Activated CD4-positive, alpha-beta T cell treated with anti-CD3 and anti-CD28 coated beads for 48 hours (primary cell): ENCODE measurements around the gene DENND2A.
A peak's percentile ranks its signal among the peaks of the same experiment; 100 is the strongest.
"Not testable (repeated sequence)": the region's sequence is repeated elsewhere in the genome, so short reads cannot be mapped to it uniquely, and the experiment has no call there.

Source experiments
- DNase-seq: peaks from one replicate; pipeline ENCODE4 v3.0.0-alpha.2; 2020

DENND2A gene

GRCh38 chr7:140644761-140645160 is 4.1 kb upstream of the DENND2A start:
- DNase-seq, result not testable (repeated sequence)

GRCh38 chr7:140643416-140643815 is 2.8 kb upstream of the DENND2A start:
- DNase-seq, result no peak

GRCh38 chr7:140641524-140642195 is 1.0 kb upstream of the DENND2A start:
- no peak for DNase-seq

GRCh38 chr7:140640060-140640637 is 464 bp downstream of the DENND2A start:
- DNase-seq, result peak; percentile 12

GRCh38 chr7:140639366-140640053 is 1.1 kb downstream of the DENND2A start:
- DNase-seq, result peak; percentile 36

GRCh38 chr7:140638173-140638791 is 2.3 kb downstream of the DENND2A start:
- DNase-seq, result no peak

GRCh38 chr7:140637400-140637799 is 3.2 kb downstream of the DENND2A start:
- no peak for DNase-seq

GRCh38 chr7:140635816-140636215 is 4.8 kb downstream of the DENND2A start:
- no peak for DNase-seq

- no peak for DNase-seq
Measured at GRCh38 chr7:140635345-140635744, 5.3 kb downstream of the DENND2A start.

- DNase-seq, result no peak
Measured at GRCh38 chr7:140631602-140632001, 9.0 kb downstream of the DENND2A start.

GRCh38 chr7:140631021-140631420 is 9.6 kb downstream of the DENND2A start:
- DNase-seq, result no peak

- no peak for DNase-seq
Measured at GRCh38 chr7:140625908-140626868, 14.4 kb downstream of the DENND2A start.

- not testable (repeated sequence) for DNase-seq
Measured at GRCh38 chr7:140625192-140625558, 15.4 kb downstream of the DENND2A start.

GRCh38 chr7:140624392-140625191 is 16.0 kb downstream of the DENND2A start:
- no peak for DNase-seq

- DNase-seq, result no peak
Measured at GRCh38 chr7:140623980-140624379, 16.6 kb downstream of the DENND2A start.

GRCh38 chr7:140621401-140622021 is 19.1 kb downstream of the DENND2A start:
- no peak for DNase-seq

GRCh38 chr7:140619915-140620510 is 20.6 kb downstream of the DENND2A start:
- not testable (repeated sequence) for DNase-seq

GRCh38 chr7:140619176-140619575 is 21.4 kb downstream of the DENND2A start:
- no peak for DNase-seq

GRCh38 chr7:140618306-140618705 is 22.3 kb downstream of the DENND2A start:
- DNase-seq, result no peak

GRCh38 chr7:140617081-140617480 is 23.5 kb downstream of the DENND2A start:
- DNase-seq, result no peak

GRCh38 chr7:140616328-140616727 is 24.3 kb downstream of the DENND2A start:
- DNase-seq, result no peak
